SU-DHL-6 (cell line): ENCODE measurements around the gene ZHX3.

Experiments
- H2AFZ ChIP-seq: fragments of 200-600 bp; sonication (generic); 2 replicates; pipeline ENCODE4 v1.6.1; 2014; ENCODE audit warnings: low read depth, mild to moderate bottlenecking, moderate library complexity, mixed read lengths, antibody characterized with exemption, low read length; ENCODE audit not compliant: severe bottlenecking
- H3F3A ChIP-seq: fragments of 200-600 bp; shearing (Covaris generic); 2 replicates; pipeline ENCODE4 v1.6.0; 2016; ENCODE audit warnings: antibody characterized with exemption, mild to moderate bottlenecking; ENCODE audit not compliant: insufficient read depth
- H3K27ac ChIP-seq: fragments of 200-600 bp; sonication (generic); 2 replicates; pipeline ENCODE4 v1.5.1; 2016; ENCODE audit warnings: low read depth, mild to moderate bottlenecking, low read length, moderate library complexity, mixed read lengths
- H3K27me3 ChIP-seq: fragments of 200-600 bp; sonication (generic), shearing (Covaris generic); 2 replicates; pipeline ENCODE4 v1.6.0; 2014; ENCODE audit warnings: mild to moderate bottlenecking, low read length
- H3K36me3 ChIP-seq: fragments of 200-600 bp; sonication (generic); 2 replicates; pipeline ENCODE4 v1.6.1; 2014; ENCODE audit warnings: mild to moderate bottlenecking, low read length, mixed read lengths
- H3K4me2 ChIP-seq: fragments of 300-600, 200-600 bp; shearing (Covaris generic), sonication (generic); 2 replicates; pipeline ENCODE4 v1.6.0; 2014; ENCODE audit warnings: low read length, low read depth, mild to moderate bottlenecking; ENCODE audit not compliant: poor library complexity, severe bottlenecking
- H3K4me3 ChIP-seq: fragments of 200-600 bp; sonication (generic); 2 replicates; pipeline ENCODE4 v1.5.1; 2014; ENCODE audit warnings: antibody characterized with exemption, low read length, mild to moderate bottlenecking, mixed read lengths; ENCODE audit not compliant: insufficient read depth, poor library complexity, severe bottlenecking
- H3K79me2 ChIP-seq: fragments of 200-600 bp; sonication (generic); 2 replicates; pipeline ENCODE4 v1.6.1; 2014; ENCODE audit warnings: mild to moderate bottlenecking, low read length, moderate library complexity; ENCODE audit not compliant: insufficient read depth
- H3K9ac ChIP-seq: fragments of 200-600 bp; sonication (generic); 2 replicates; pipeline ENCODE4 v1.7.0; 2014; ENCODE audit warnings: mild to moderate bottlenecking, low read length
- H3K9me2 ChIP-seq: fragments of 200-600 bp; sonication (generic); replicated peaks from 2 replicates; pipeline ENCODE4 v1.6.1; 2014; ENCODE audit warnings: low read length; ENCODE audit not compliant: insufficient read depth
- H3K9me3 ChIP-seq: fragments of 200-600 bp; sonication (generic); 2 replicates; pipeline ENCODE4 v1.6.1; 2014; ENCODE audit warnings: low read length, mixed read lengths; ENCODE audit not compliant: insufficient read depth
- H4K20me1 ChIP-seq: fragments of 200-600 bp; sonication (generic); 2 replicates; pipeline ENCODE4 v1.6.1; 2014; ENCODE audit warnings: low read depth, mild to moderate bottlenecking, antibody characterized with exemption, low read length, moderate library complexity, mixed read lengths
- EZH2phosphoT487 ChIP-seq: fragments of 200-600 bp; sonication (generic), shearing (Covaris generic); conservative IDR thresholded peaks from 2 replicates; pipeline ENCODE4 v1.6.1; 2018; ENCODE audit warnings: mild to moderate bottlenecking, antibody characterized with exemption, low read length, moderate library complexity, mixed read lengths
- TF ChIP-seq, protein P1 (sequence below): fragments of 200-600 bp; sonication (generic); IDR thresholded peaks from one replicate; pipeline ENCODE4 v1.5.1; 2017; ENCODE audit warnings: antibody characterized with exemption, mild to moderate bottlenecking, low read length, moderate library complexity; ENCODE audit not compliant: insufficient read depth, poor library complexity, severe bottlenecking

Gene ZHX3

DNA sequence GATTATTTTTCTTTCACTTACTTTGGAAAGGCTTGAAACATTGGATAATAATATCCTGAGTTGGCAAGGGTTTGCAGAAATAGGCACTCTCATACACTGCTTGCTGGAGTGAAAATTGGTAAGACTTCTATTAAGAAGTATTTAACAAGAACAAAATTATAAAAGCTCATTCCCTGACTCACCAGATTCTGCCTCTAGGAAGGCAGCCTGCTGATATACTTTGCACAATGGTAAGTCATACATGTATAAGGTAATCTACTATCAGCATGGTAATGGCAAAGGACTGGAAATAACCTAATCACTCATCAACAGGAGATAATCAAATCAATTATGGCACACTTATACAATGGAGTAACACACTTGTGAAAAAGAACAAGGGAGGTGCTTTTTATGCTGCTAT, 94.4 kb downstream of the ZHX3 start:
- no peak overlapping the region for H3K4me3 ChIP-seq
- H3F3A ChIP-seq, result no peaks in the 10 kb centered on the region
- H3K27ac ChIP-seq, result no peak overlapping the region
- H3K27me3 ChIP-seq, result no peaks in the 10 kb centered on the region
- H3K9me3 ChIP-seq, result no peaks in the 10 kb centered on the region
- H4K20me1 ChIP-seq, result no peaks in the 10 kb centered on the region
- no peak overlapping the region for H2AFZ ChIP-seq
- no peak for TF ChIP-seq EZH2phosphoT487
- TF ChIP-seq, protein P1, sequence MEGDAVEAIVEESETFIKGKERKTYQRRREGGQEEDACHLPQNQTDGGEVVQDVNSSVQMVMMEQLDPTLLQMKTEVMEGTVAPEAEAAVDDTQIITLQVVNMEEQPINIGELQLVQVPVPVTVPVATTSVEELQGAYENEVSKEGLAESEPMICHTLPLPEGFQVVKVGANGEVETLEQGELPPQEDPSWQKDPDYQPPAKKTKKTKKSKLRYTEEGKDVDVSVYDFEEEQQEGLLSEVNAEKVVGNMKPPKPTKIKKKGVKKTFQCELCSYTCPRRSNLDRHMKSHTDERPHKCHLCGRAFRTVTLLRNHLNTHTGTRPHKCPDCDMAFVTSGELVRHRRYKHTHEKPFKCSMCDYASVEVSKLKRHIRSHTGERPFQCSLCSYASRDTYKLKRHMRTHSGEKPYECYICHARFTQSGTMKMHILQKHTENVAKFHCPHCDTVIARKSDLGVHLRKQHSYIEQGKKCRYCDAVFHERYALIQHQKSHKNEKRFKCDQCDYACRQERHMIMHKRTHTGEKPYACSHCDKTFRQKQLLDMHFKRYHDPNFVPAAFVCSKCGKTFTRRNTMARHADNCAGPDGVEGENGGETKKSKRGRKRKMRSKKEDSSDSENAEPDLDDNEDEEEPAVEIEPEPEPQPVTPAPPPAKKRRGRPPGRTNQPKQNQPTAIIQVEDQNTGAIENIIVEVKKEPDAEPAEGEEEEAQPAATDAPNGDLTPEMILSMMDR, result no peak
- H3K79me2 ChIP-seq, result no peaks in the 10 kb centered on the region
- no peaks in the 10 kb centered on the region for H3K9me2 ChIP-seq
- no peak overlapping the region for H3K4me2 ChIP-seq
- H3K9ac ChIP-seq, result no peak overlapping the region
- H3K36me3 ChIP-seq, result no peaks in the 10 kb centered on the region

DNA sequence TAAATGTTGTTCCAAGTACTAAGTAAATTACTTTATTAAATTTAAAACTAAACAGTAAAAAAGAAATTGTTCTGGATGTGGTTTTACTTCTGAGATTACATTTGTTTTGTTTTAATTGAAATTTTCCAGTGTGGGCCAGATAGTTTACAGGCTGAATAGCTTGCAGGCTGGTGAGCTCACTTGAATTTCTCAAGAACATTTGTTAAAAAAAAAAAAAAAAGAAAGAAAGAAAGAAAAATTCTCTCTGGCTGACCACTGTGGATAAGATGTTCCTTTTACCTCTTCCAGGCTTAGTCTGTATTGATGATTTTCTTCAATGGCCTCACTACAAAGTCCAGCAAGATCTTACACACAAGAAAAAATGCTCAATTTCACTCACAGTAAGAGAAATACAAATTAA, 94.8 kb downstream of the ZHX3 start:
- H3K36me3 ChIP-seq, result no peaks in the 10 kb centered on the region
- no peak overlapping the region for H2AFZ ChIP-seq
- no peaks in the 10 kb centered on the region for H4K20me1 ChIP-seq
- no peaks in the 10 kb centered on the region for H3K27me3 ChIP-seq
- H3K9me2 ChIP-seq, result no peaks in the 10 kb centered on the region
- H3F3A ChIP-seq, result no peaks in the 10 kb centered on the region
- H3K9me3 ChIP-seq, result no peaks in the 10 kb centered on the region
- H3K9ac ChIP-seq, result no peak overlapping the region
- no peak overlapping the region for H3K4me2 ChIP-seq
- no peak overlapping the region for H3K27ac ChIP-seq
- TF ChIP-seq, protein P1, result no peak
- no peak for TF ChIP-seq EZH2phosphoT487
- no peaks in the 10 kb centered on the region for H3K79me2 ChIP-seq
- H3K4me3 ChIP-seq, result no peak overlapping the region

DNA sequence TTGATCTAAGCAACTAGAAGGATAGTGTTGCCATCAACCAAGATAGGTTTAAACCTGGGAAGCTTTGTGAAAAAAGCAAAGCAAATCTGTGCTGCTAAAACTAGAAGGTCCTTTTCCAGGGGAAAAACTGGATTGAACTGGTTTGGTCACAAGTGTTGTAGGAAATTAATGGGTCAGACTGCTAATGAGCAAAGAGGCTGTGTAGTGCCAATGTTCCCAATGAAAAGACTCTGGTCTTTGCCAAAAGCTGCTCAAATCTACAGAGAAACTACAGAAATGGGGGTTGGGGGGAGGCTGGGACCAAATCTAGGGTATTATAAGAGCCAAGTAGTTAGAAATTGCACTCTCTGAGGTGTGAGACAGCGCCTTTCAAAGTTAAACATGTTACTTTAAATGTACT, 95.2 kb downstream of the ZHX3 start:
- H3K4me3 ChIP-seq, result no peak overlapping the region
- no peak overlapping the region for H2AFZ ChIP-seq
- no peaks in the 10 kb centered on the region for H3K27me3 ChIP-seq
- H3K9ac ChIP-seq, result no peak overlapping the region
- H3K9me2 ChIP-seq, result no peaks in the 10 kb centered on the region
- H3K79me2 ChIP-seq, result no peaks in the 10 kb centered on the region
- H3K36me3 ChIP-seq, result no peaks in the 10 kb centered on the region
- no peaks in the 10 kb centered on the region for H4K20me1 ChIP-seq
- no peak overlapping the region for H3K27ac ChIP-seq
- no peaks in the 10 kb centered on the region for H3K9me3 ChIP-seq
- TF ChIP-seq, protein P1, result no peak
- TF ChIP-seq EZH2phosphoT487, result no peak
- no peak overlapping the region for H3K4me2 ChIP-seq
- no peaks in the 10 kb centered on the region for H3F3A ChIP-seq
